HEK293 (cell line): ENCODE data around the gene AKTIP.
A peak's percentile ranks its signal among the peaks of the same experiment; 100 is the strongest.

Source experiments
- BCL11A ChIP-seq: fragments of 450-650 bp; formaldehyde crosslinking; IDR thresholded peaks from 2 replicates; pipeline ENCODE4 v1.5.1; 2016; ENCODE audit warnings: low read depth, missing biosample characterization, missing genetic modification characterization
- GLIS2 ChIP-seq: fragments of 450-650 bp; formaldehyde crosslinking; IDR thresholded peaks from 2 replicates; pipeline ENCODE4 v1.5.1; 2016; ENCODE audit warnings: missing biosample characterization, missing genetic modification characterization
- KLF17 ChIP-seq: fragments of 450-650 bp; formaldehyde crosslinking; IDR thresholded peaks from 2 replicates; pipeline ENCODE4 v1.5.1; 2016; ENCODE audit warnings: missing biosample characterization, missing genetic modification characterization
- KLF7 ChIP-seq: fragments of 450-650 bp; formaldehyde crosslinking; IDR thresholded peaks from 2 replicates; pipeline ENCODE4 v1.5.1; 2016; ENCODE audit warnings: missing biosample characterization, missing genetic modification characterization, borderline replicate concordance
- PRDM2 ChIP-seq: fragments of 450-650 bp; formaldehyde crosslinking; IDR thresholded peaks from 2 replicates; pipeline ENCODE4 v1.5.1; 2016; ENCODE audit warnings: missing biosample characterization, missing genetic modification characterization, borderline replicate concordance
- SCRT2 ChIP-seq: fragments of 450-650 bp; formaldehyde crosslinking; IDR thresholded peaks from 2 replicates; pipeline ENCODE4 v1.5.1; 2016; ENCODE audit warnings: missing biosample characterization, missing genetic modification characterization
- SP3 ChIP-seq: fragments of 450-650 bp; formaldehyde crosslinking; IDR thresholded peaks from 2 replicates; pipeline ENCODE4 v1.5.1; 2016; ENCODE audit warnings: missing biosample characterization, missing genetic modification characterization
- WT1 ChIP-seq: fragments of 450-650 bp; formaldehyde crosslinking; IDR thresholded peaks from 2 replicates; pipeline ENCODE4 v1.5.1; 2016; ENCODE audit warnings: missing biosample characterization, missing genetic modification characterization
- ZBTB17 ChIP-seq: fragments of 450-650 bp; formaldehyde crosslinking; IDR thresholded peaks from 2 replicates; pipeline ENCODE4 v1.5.1; 2016; ENCODE audit warnings: missing biosample characterization, missing genetic modification characterization
- ZBTB6 ChIP-seq: fragments of 450-650 bp; formaldehyde crosslinking; IDR thresholded peaks from 2 replicates; pipeline ENCODE4 v1.5.1; 2017; ENCODE audit warnings: missing biosample characterization, missing genetic modification characterization
- ZFHX2 ChIP-seq: fragments of 450-650 bp; formaldehyde crosslinking; conservative IDR thresholded peaks from 2 replicates; pipeline ENCODE4 v1.5.1; 2016; ENCODE audit warnings: missing biosample characterization, missing genetic modification characterization
- ZFP3 ChIP-seq: fragments of 450-650 bp; formaldehyde crosslinking; IDR thresholded peaks from 2 replicates; pipeline ENCODE4 v1.5.1; 2016; ENCODE audit warnings: low read depth, missing biosample characterization, missing genetic modification characterization
- ZNF133 ChIP-seq: fragments of 450-650 bp; formaldehyde crosslinking; IDR thresholded peaks from 2 replicates; pipeline ENCODE4 v1.5.1; 2016; ENCODE audit warnings: missing biosample characterization, missing genetic modification characterization
- ZNF324 ChIP-seq: fragments of 450-650 bp; formaldehyde crosslinking; IDR thresholded peaks from 2 replicates; pipeline ENCODE4 v1.5.1; 2016; ENCODE audit warnings: missing biosample characterization, missing genetic modification characterization
- ZNF335 ChIP-seq: fragments of 450-650 bp; formaldehyde crosslinking; conservative IDR thresholded peaks from 2 replicates; pipeline ENCODE4 v1.5.1; 2016; ENCODE audit warnings: missing biosample characterization, missing genetic modification characterization
- ZNF37A ChIP-seq: fragments of 450-650 bp; IDR thresholded peaks from 2 replicates; pipeline ENCODE4 v1.5.1; 2018; ENCODE audit warnings: missing biosample characterization, missing genetic modification characterization
- ZNF404 ChIP-seq: fragments of 450-650 bp; formaldehyde crosslinking; IDR thresholded peaks from 2 replicates; pipeline ENCODE4 v1.5.1; 2017; ENCODE audit warnings: missing biosample characterization, missing genetic modification characterization
- ZNF423 ChIP-seq: fragments of 450-650 bp; formaldehyde crosslinking; IDR thresholded peaks from 2 replicates; pipeline ENCODE4 v1.5.1; 2016; ENCODE audit warnings: missing biosample characterization, missing genetic modification characterization
- ZNF600 ChIP-seq: fragments of 450-650 bp; formaldehyde crosslinking; IDR thresholded peaks from 2 replicates; pipeline ENCODE4 v1.5.1; 2016; ENCODE audit warnings: missing biosample characterization, missing genetic modification characterization
- ZNF623 ChIP-seq: fragments of 450-650 bp; formaldehyde crosslinking; IDR thresholded peaks from 2 replicates; pipeline ENCODE4 v1.5.1; 2016; ENCODE audit warnings: missing biosample characterization, missing genetic modification characterization
- ZNF692 ChIP-seq: fragments of 450-650 bp; formaldehyde crosslinking; IDR thresholded peaks from 2 replicates; pipeline ENCODE4 v1.5.1; 2016; ENCODE audit warnings: missing biosample characterization, missing genetic modification characterization
- TF ChIP-seq, protein P1 (sequence below): fragments of 450-650 bp; formaldehyde crosslinking; IDR thresholded peaks from 2 replicates; pipeline ENCODE4 v1.5.1; 2016; ENCODE audit warnings: missing biosample characterization, missing genetic modification characterization
- TF ChIP-seq, protein P2 (sequence below): fragments of 450-650 bp; IDR thresholded peaks from 2 replicates; pipeline ENCODE4 v1.5.1; 2018; ENCODE audit warnings: missing biosample characterization, missing genetic modification characterization
- TF ChIP-seq, protein P3 (sequence below): fragments of 450-650 bp; formaldehyde crosslinking; IDR thresholded peaks from 2 replicates; pipeline ENCODE4 v1.5.1; 2017; ENCODE audit warnings: missing biosample characterization, missing genetic modification characterization

Gene AKTIP

GRCh38 chr16:53502331-53503269 lies at the start of gene AKTIP (continued):
- TF ChIP-seq PRDM2 (tag by site-specific recombination) (no peak), ZNF324 (tag by site-specific recombination) (no peak), ZFHX2 (tag by site-specific recombination) (no peak), KLF17 (tag by site-specific recombination) (no peak), SP3 (tag by site-specific recombination) (no peak), ZNF335 (tag by site-specific recombination) (peak; percentile 97), KLF7 (no peak), ZNF423 (no peak), WT1 (tag by site-specific recombination) (no peak), ZNF37A (tag by site-specific recombination) (no peak), ZFP3 (tag by site-specific recombination) (no peak), SCRT2 (tag by site-specific recombination) (peak; percentile 99), ZNF623 (no peak), ZBTB6 (no peak), ZNF404 (tag by site-specific recombination) (no peak), BCL11A (tag by site-specific recombination) (no peak), ZBTB17 (tag by site-specific recombination) (no peak), GLIS2 (tag by site-specific recombination) (no peak), ZNF133 (no peak), ZNF600 (tag by site-specific recombination) (no peak), ZNF692 (tag by site-specific recombination) (peak; percentile 83)
- TF ChIP-seq, protein P1, sequence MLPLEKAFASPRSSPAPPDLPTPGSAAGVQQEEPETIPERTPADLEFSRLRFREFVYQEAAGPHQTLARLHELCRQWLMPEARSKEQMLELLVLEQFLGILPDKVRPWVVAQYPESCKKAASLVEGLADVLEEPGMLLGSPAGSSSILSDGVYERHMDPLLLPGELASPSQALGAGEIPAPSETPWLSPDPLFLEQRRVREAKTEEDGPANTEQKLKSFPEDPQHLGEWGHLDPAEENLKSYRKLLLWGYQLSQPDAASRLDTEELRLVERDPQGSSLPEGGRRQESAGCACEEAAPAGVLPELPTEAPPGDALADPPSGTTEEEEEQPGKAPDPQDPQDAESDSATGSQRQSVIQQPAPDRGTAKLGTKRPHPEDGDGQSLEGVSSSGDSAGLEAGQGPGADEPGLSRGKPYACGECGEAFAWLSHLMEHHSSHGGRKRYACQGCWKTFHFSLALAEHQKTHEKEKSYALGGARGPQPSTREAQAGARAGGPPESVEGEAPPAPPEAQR = no peak
- TF ChIP-seq, protein P2, sequence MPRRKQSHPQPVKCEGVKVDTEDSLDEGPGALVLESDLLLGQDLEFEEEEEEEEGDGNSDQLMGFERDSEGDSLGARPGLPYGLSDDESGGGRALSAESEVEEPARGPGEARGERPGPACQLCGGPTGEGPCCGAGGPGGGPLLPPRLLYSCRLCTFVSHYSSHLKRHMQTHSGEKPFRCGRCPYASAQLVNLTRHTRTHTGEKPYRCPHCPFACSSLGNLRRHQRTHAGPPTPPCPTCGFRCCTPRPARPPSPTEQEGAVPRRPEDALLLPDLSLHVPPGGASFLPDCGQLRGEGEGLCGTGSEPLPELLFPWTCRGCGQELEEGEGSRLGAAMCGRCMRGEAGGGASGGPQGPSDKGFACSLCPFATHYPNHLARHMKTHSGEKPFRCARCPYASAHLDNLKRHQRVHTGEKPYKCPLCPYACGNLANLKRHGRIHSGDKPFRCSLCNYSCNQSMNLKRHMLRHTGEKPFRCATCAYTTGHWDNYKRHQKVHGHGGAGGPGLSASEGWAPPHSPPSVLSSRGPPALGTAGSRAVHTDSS (tag by site-specific recombination) = no peak
- TF ChIP-seq, protein P3, sequence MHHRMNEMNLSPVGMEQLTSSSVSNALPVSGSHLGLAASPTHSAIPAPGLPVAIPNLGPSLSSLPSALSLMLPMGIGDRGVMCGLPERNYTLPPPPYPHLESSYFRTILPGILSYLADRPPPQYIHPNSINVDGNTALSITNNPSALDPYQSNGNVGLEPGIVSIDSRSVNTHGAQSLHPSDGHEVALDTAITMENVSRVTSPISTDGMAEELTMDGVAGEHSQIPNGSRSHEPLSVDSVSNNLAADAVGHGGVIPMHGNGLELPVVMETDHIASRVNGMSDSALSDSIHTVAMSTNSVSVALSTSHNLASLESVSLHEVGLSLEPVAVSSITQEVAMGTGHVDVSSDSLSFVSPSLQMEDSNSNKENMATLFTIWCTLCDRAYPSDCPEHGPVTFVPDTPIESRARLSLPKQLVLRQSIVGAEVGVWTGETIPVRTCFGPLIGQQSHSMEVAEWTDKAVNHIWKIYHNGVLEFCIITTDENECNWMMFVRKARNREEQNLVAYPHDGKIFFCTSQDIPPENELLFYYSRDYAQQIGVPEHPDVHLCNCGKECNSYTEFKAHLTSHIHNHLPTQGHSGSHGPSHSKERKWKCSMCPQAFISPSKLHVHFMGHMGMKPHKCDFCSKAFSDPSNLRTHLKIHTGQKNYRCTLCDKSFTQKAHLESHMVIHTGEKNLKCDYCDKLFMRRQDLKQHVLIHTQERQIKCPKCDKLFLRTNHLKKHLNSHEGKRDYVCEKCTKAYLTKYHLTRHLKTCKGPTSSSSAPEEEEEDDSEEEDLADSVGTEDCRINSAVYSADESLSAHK (tag by site-specific recombination) = no peak; the same call in 1 of the 2 replicates
